KMS-11 (cell line): ENCODE results near the gene ESYT2.
"Not testable (repeated sequence)": the region's sequence is repeated elsewhere in the genome, so short reads cannot be mapped to it uniquely, and the experiment has no call there.

Experiments used
- H2AFZ ChIP-seq: fragments of 200-600 bp; sonication (generic); 2 replicates; pipeline ENCODE4 v1.6.1; 2016; ENCODE audit warnings: antibody characterized with exemption, mixed run types, low read depth
- H3K27ac ChIP-seq: fragments of 200-600 bp; sonication (generic); 2 replicates; pipeline ENCODE4 v1.6.1; 2016; ENCODE audit warnings: mild to moderate bottlenecking, mixed run types
- H3K27me3 ChIP-seq: fragments of 200-600 bp; sonication (generic); 2 replicates; pipeline ENCODE4 v1.6.1; 2017; ENCODE audit warnings: mild to moderate bottlenecking, low read depth, mixed run types, moderate library complexity; ENCODE audit not compliant: insufficient read depth
- H3K36me3 ChIP-seq: fragments of 200-600 bp; sonication (generic); 2 replicates; pipeline ENCODE4 v1.6.1; 2017; ENCODE audit warnings: mild to moderate bottlenecking, mixed run types; ENCODE audit not compliant: insufficient read depth
- H3K4me1 ChIP-seq: fragments of 200-600 bp; sonication (generic); 2 replicates; pipeline ENCODE4 v1.6.1; 2016; ENCODE audit warnings: mild to moderate bottlenecking, low read depth, mixed run types; ENCODE audit not compliant: poor library complexity, severe bottlenecking
- H3K4me2 ChIP-seq: fragments of 200-600 bp; sonication (generic); 2 replicates; pipeline ENCODE4 v1.7.0; 2016; ENCODE audit warnings: mild to moderate bottlenecking, mixed run types
- H3K4me3 ChIP-seq: fragments of 200-600 bp; sonication (generic); IDR thresholded peaks from 2 replicates; pipeline ENCODE4 v1.6.1; 2017; ENCODE audit warnings: low read depth, low read length, mixed read lengths; ENCODE audit not compliant: insufficient read depth
- H3K79me2 ChIP-seq: fragments of 200-600 bp; sonication (generic); 2 replicates; pipeline ENCODE4 v1.6.1; 2016; ENCODE audit warnings: low read depth, mixed run types; ENCODE audit not compliant: insufficient read depth
- H3K9ac ChIP-seq: fragments of 200-600 bp; sonication (generic); 2 replicates; pipeline ENCODE4 v1.6.1; 2016; ENCODE audit warnings: mild to moderate bottlenecking, mixed run types
- H4K20me1 ChIP-seq: fragments of 200-600 bp; sonication (generic); 2 replicates; pipeline ENCODE4 v1.6.1; 2016; ENCODE audit warnings: mild to moderate bottlenecking, mixed run types; ENCODE audit not compliant: insufficient read depth
- TF ChIP-seq, protein P1 (sequence below): fragments of 200-600 bp; sonication (generic); conservative IDR thresholded peaks from 2 replicates; pipeline ENCODE4 v1.6.1; 2017; ENCODE audit warnings: low read depth, mild to moderate bottlenecking, antibody characterized with exemption, low read length, moderate library complexity, mixed read lengths

ESYT2 gene

DNA sequence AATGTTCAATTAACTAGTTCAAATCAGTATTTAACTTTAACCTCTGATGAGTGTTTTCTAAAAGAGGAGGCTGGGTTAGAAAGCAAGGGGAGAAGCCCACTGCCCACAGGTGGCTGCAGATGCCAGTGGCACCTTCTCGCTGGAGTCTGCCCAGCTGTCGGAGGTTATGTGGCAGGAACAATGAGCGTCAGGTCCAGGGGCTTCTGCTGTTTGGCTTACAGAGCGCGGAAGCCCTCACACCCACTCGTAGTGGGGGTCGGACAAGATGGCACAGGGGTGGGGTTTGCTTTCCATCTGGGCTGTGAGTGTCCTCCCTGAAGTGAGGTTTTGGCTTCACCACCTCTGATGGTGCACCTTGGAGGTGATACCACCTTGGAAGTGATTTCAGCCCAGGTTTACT, 35.5 kb upstream of the ESYT2 start:
- H3K9ac ChIP-seq = no peak overlapping the region
- H2AFZ ChIP-seq = no peak overlapping the region
- no peak overlapping the region for H3K4me2 ChIP-seq
- no peaks in the 10 kb centered on the region for H3K36me3 ChIP-seq
- H3K27me3 ChIP-seq = no peaks in the 10 kb centered on the region
- no peaks in the 10 kb centered on the region for H3K79me2 ChIP-seq
- TF ChIP-seq, protein P1, sequence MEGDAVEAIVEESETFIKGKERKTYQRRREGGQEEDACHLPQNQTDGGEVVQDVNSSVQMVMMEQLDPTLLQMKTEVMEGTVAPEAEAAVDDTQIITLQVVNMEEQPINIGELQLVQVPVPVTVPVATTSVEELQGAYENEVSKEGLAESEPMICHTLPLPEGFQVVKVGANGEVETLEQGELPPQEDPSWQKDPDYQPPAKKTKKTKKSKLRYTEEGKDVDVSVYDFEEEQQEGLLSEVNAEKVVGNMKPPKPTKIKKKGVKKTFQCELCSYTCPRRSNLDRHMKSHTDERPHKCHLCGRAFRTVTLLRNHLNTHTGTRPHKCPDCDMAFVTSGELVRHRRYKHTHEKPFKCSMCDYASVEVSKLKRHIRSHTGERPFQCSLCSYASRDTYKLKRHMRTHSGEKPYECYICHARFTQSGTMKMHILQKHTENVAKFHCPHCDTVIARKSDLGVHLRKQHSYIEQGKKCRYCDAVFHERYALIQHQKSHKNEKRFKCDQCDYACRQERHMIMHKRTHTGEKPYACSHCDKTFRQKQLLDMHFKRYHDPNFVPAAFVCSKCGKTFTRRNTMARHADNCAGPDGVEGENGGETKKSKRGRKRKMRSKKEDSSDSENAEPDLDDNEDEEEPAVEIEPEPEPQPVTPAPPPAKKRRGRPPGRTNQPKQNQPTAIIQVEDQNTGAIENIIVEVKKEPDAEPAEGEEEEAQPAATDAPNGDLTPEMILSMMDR = no peak
- H4K20me1 ChIP-seq = no peaks in the 10 kb centered on the region
- no peak overlapping the region for H3K4me3 ChIP-seq
- H3K27ac ChIP-seq = no peak overlapping the region
- H3K4me1 ChIP-seq = no peaks in the 10 kb centered on the region

GRCh38 chr7:158864507-158864820, 35.2 kb upstream of the ESYT2 start:
- no peaks in the 10 kb centered on the region for H3K4me1 ChIP-seq
- H3K27me3 ChIP-seq = no peaks in the 10 kb centered on the region
- H3K27ac ChIP-seq = no peak overlapping the region
- no peaks in the 10 kb centered on the region for H3K79me2 ChIP-seq
- no peak overlapping the region for H3K4me3 ChIP-seq
- H4K20me1 ChIP-seq = no peaks in the 10 kb centered on the region
- no peak overlapping the region for H2AFZ ChIP-seq
- H3K4me2 ChIP-seq = no peak overlapping the region
- TF ChIP-seq, protein P1 = no peak
- no peaks in the 10 kb centered on the region for H3K36me3 ChIP-seq
- H3K9ac ChIP-seq = no peak overlapping the region

DNA sequence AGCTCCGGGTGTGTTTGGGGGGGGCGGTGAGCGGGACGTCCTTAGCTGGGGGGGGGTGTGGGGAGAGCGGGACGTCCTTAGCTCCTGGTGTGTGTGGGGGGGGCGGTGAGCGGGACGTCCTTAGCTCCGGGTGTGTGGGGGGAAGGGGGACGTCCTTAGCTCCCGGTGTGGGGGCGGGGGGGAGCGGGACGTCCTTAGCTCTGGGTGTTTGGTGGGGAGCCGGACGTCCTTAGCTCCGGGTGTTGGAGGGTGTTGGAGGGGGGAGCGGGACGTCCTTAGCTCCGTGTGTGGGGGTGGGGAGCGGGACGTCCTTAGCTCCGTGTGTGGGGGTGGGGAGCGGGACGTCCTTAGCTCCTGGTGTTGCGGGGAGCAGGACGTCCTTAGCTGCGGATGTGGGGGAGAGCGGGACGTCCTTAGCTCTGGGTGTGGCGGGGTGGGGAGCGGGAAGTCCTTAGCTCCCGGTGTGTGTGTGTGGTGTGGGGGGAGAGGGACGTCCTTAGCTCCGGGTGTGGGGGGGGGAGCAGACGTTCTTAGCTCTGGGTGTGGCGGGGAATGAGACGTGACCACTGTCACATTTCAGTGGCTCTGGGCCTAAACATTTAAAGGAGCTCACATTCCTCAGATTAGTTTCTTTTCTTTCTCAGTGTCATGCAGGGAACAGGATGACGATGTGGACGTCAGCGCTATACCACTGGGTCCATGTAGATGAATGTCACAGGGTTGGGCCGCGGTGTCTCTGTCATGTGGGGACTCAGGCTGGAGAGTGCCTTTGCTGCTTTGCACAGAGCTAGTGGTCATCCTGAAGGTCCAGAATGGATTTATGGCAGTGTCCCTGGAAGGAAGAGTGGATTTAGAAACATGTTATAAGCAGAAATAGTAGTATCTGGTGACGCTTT, 34.5 kb upstream of the ESYT2 start:
- no peak overlapping the region for H2AFZ ChIP-seq
- no peaks in the 10 kb centered on the region for H3K36me3 ChIP-seq
- no peak overlapping the region for H3K4me3 ChIP-seq
- no peak overlapping the region for H3K9ac ChIP-seq
- no peaks in the 10 kb centered on the region for H3K4me1 ChIP-seq
- TF ChIP-seq, protein P1 = no peak
- no peak overlapping the region for H3K27ac ChIP-seq
- no peaks in the 10 kb centered on the region for H4K20me1 ChIP-seq
- no peak overlapping the region for H3K4me2 ChIP-seq
- no peaks in the 10 kb centered on the region for H3K27me3 ChIP-seq
- no peaks in the 10 kb centered on the region for H3K79me2 ChIP-seq

DNA sequence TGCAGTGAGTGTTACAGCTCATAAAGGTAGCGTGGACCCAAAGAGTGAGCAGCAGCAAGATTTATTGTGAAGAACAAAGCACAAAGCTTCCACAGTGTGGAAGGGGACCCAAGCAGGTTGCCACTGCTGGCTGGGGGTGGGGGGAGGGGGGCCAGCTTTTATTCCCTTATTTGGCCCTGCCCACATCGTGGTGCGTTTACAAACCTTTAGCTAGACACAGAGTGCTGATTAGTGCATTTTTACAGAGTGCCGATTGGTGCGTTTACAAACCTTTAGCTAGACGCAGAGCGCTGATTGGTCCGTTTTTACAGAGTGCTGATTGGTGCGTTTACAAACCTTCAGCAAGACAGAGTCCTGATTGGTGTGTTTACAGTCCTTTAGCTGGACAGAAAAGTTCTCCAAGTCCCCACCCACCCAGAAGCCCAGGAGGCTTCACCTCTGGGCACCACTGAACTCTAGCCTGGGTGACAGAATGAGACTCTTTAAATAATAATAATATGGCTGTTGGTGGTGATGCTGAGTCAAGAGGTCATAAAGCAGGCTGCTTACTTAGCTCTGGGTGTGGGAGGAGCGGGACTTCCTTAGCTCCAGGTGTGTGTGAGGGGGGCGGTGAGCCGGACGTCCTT, 33.8 kb upstream of the ESYT2 start:
- H3K79me2 ChIP-seq, H2AFZ ChIP-seq, H3K27me3 ChIP-seq, H3K4me3 ChIP-seq, H3K9ac ChIP-seq, H3K4me2 ChIP-seq, H3K36me3 ChIP-seq, H3K4me1 ChIP-seq, H4K20me1 ChIP-seq, H3K27ac ChIP-seq: not testable (repeated sequence)
